ENCODE results near the gene MAP3K20. TPM values are rescaled to one million over a fixed set of nuclear protein-coding genes. Genes with fewer than 3 reads are reported as not detected.

MAP3K20 gene
- total RNA-seq, 1 donor: 136 TPM

DNA sequence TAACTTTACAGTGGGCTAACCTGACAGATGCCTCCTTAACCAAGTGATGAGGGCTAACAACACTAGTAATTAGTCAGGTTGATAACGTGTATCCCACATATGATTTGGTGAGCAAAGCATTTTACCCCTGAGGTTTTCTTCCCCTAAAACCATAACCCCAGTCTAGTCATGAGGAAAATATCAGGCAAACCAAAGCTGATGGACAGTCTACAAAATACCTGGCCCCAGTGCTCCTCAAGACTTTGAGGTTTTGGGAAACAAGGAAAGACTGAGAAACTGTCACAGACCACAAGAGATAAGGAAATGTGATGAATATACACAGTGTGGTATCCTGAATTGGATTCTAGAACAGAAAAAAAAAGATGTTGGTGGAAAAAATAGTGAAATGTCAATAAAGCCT, 28.5 kb downstream of the MAP3K20 start:
- no peak for DNase-seq (ENCODE audit: low read depth)
- TF ChIP-seq, protein P1, sequence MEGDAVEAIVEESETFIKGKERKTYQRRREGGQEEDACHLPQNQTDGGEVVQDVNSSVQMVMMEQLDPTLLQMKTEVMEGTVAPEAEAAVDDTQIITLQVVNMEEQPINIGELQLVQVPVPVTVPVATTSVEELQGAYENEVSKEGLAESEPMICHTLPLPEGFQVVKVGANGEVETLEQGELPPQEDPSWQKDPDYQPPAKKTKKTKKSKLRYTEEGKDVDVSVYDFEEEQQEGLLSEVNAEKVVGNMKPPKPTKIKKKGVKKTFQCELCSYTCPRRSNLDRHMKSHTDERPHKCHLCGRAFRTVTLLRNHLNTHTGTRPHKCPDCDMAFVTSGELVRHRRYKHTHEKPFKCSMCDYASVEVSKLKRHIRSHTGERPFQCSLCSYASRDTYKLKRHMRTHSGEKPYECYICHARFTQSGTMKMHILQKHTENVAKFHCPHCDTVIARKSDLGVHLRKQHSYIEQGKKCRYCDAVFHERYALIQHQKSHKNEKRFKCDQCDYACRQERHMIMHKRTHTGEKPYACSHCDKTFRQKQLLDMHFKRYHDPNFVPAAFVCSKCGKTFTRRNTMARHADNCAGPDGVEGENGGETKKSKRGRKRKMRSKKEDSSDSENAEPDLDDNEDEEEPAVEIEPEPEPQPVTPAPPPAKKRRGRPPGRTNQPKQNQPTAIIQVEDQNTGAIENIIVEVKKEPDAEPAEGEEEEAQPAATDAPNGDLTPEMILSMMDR (IDR thresholded peaks at IDR 0.05; ENCODE audit: insufficient read depth, low read depth, low read length): no peak
- H3K4me3 ChIP-seq (ENCODE audit: low read depth, low read length): no peak overlapping the region

DNA sequence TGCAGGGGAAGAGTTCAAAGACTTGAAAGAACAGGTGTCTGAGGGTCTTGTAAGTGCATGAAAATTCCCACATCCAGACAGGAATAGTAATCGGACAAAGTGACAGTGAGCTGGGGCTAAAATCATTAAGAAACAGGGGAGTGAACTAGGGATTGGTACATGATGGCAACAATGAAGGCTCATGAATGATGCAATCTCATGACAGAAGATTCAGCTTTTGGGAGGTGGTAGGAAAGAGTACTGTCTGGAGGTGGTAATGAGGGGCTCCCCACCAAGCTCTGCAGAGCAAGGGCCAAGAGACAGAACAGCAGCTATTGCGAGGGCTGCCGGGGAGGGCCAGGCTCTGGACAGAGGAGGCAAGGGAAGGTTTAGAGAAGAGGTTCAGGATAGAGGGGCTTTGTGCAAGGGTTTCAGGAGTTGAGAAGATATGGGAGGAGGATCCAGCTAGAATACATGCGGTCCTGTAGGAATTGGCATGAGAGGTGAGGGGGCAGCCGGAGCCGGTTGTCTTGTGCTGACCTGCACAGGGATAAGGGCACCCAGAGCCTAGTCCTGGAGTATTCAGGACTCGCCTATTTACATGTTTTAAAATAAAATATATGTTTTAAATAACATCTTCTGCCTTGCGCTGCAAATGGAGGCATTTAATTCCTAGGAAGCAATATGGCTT, 31.4 kb downstream of the MAP3K20 start:
- H3K4me3 ChIP-seq (ENCODE audit: low read depth, low read length): no peak overlapping the region
- DNase-seq (ENCODE audit: low read depth): no peak
- TF ChIP-seq, protein P1 (IDR thresholded peaks at IDR 0.05; ENCODE audit: insufficient read depth, low read depth, low read length): no peak

DNA sequence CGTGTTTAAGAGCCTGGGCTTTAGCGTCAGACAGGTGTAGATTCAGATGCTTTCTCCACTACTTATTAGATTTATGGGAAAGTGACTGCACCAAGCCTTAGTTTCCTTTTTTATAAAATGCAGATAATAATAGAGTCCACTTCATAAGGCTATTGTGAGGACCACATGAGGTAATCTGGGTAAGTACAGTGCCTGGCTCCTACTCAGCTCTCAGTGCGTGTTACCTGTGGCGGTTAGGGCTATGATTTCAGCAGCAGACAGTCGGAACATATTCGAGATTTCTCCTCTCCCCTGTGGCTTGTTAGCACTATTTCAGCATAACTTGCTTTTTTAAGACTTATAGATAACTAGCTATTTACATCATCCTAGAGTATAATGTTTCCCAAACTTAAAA, 32.0 kb downstream of the MAP3K20 start:
- H3K4me3 ChIP-seq (ENCODE audit: low read depth, low read length): no peak overlapping the region
- TF ChIP-seq, protein P1 (IDR thresholded peaks at IDR 0.05; ENCODE audit: insufficient read depth, low read depth, low read length): no peak
- no peak for DNase-seq (ENCODE audit: low read depth)

DNA sequence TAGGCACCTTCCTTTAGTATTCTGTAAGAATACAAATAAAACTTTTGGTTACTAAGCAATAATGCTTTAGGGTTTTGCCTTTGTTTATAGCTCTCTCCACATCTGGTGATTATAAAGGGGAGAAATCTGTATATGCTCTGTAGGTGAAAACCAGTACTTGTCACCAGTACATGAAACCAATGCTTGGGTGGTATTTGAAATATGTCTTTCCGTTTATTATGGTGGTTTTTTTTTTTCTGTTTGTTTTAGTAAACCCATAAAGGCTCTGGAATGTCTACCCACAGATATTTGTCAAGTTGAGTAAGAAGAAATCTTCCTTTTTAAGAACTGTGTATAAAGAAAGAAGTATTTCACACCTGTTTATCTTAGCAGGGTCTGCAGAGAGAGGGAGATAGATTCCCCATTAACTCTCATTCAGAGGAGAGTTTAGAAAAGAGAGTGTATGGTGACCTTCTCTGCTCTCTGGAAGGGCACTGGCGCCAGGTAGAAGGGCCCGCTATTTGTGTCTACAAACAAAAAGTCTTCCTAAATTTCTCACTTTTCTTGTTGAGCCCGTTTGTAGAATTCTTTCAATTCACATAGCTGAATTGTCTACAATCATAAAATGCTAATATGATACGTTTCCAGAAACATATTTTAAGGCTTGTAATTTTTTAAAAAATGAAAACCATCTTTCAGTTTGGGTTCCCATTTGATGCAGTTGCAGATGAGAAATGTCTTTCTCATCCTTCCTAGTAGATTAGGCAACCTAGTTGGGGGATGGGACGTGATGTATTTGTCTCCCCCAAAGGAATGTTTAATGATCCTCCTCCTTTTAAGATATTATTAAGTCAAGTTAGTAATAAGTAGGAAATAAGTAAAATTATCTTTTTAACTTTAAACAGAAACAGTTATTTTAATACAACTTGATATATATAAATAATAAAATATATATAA, 33.9 kb downstream of the MAP3K20 start:
- DNase-seq (ENCODE audit: low read depth): peak; percentile 93
- TF ChIP-seq, protein P1 (IDR thresholded peaks at IDR 0.05; ENCODE audit: insufficient read depth, low read depth, low read length): no peak
- H3K4me3 ChIP-seq (ENCODE audit: low read depth, low read length): no peak overlapping the region

DNA sequence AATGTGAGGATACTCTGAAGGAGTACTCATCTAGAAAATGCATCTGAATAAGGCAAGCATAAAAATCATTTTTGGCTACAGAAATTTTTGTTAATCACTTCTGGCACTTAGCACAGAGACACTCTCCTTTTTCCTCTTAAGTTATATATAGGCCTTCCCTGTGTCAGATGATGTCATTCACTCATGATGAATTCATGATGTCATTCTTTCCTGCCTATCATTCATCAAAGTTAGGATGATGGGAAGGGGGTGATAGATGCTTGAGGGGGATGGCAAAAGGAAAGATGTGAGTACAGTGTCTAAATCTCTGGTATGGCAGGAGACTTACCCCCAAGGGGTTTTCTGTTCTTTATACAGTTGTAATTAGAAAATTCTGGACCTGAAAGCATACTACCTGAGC, 42.0 kb downstream of the MAP3K20 start:
- TF ChIP-seq, protein P1 (IDR thresholded peaks at IDR 0.05; ENCODE audit: insufficient read depth, low read depth, low read length): no peak
- DNase-seq (ENCODE audit: low read depth): no peak
- H3K4me3 ChIP-seq (ENCODE audit: low read depth, low read length): no peak overlapping the region

DNA sequence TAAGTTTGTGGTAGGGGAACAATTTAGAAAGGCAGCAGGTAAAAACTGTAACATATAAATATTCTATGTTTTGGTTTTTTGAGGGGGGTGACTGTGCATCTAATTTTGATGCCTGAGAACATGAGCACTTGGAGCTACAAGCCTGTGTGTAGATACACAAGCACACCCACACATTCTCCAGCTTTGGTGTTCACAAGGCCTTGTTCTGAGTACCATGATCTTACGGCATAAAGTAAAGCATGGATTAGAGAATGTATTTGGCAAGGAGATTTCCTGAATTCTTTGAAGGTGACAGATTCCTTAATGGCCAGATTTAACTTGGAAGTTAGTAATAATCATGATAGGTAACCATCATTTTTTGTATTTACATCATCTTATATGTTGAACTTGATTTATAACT, 42.7 kb downstream of the MAP3K20 start:
- H3K4me3 ChIP-seq (ENCODE audit: low read depth, low read length): no peak overlapping the region
- DNase-seq (ENCODE audit: low read depth): no peak
- TF ChIP-seq, protein P1 (IDR thresholded peaks at IDR 0.05; ENCODE audit: insufficient read depth, low read depth, low read length): no peak
